Neural progenitor cell (in vitro differentiated cells): ENCODE results near the gene PCDH9. TPM values are rescaled to one million over a fixed set of nuclear protein-coding genes. Genes with fewer than 3 reads are reported as not detected.

Source experiments
- DNase-seq: peaks from one replicate; pipeline ENCODE4 v3.0.0-alpha.2; 2016; ENCODE audit warnings: low spot score
- H2AFZ ChIP-seq: fragments of 200-600 bp; sonication (generic); replicated peaks from 2 replicates; pipeline ENCODE4 v1.6.1; 2016; ENCODE audit warnings: antibody characterized with exemption
- H3F3A ChIP-seq: fragments of 200-600 bp; sonication (generic); 2 replicates; pipeline ENCODE4 v1.6.1; 2016; ENCODE audit warnings: antibody characterized with exemption, low read depth
- H3K27ac ChIP-seq: fragments of 200-600 bp; sonication (generic); 2 replicates; pipeline ENCODE4 v1.5.1; 2016; ENCODE audit warnings: mild to moderate bottlenecking
- H3K27me3 ChIP-seq: fragments of 200-600 bp; sonication (generic); 2 replicates; pipeline ENCODE4 v1.6.1; 2016; ENCODE audit warnings: mild to moderate bottlenecking, moderate library complexity
- H3K36me3 ChIP-seq: fragments of 200-600 bp; sonication (generic); 2 replicates; pipeline ENCODE4 v1.5.1; 2016
- H3K4me1 ChIP-seq: fragments of 200-600 bp; sonication (generic); 2 replicates; pipeline ENCODE4 v1.6.1; 2016; ENCODE audit warnings: mixed run types
- H3K4me2 ChIP-seq: fragments of 200-600 bp; sonication (generic); 2 replicates; pipeline ENCODE4 v1.6.1; 2016
- H3K4me3 ChIP-seq: fragments of 200-600 bp; sonication (generic); 2 replicates; pipeline ENCODE4 v1.5.1; 2016
- H3K79me2 ChIP-seq: fragments of 200-600 bp; sonication (generic); 2 replicates; pipeline ENCODE4 v1.6.1; 2016; ENCODE audit warnings: low read depth
- H3K9ac ChIP-seq: fragments of 200-600 bp; sonication (generic); 2 replicates; pipeline ENCODE4 v1.6.1; 2016
- H3K9me3 ChIP-seq: fragments of 200-600 bp; sonication (generic); 2 replicates; pipeline ENCODE4 v1.5.1; 2016; ENCODE audit warnings: low read depth
- H4K20me1 ChIP-seq: fragments of 200-600 bp; sonication (generic); 2 replicates; pipeline ENCODE4 v1.6.1; 2016; ENCODE audit warnings: low read depth
- H3K27ac Mint-ChIP-seq: 3 replicates; pipeline ENCODE4 v1.8.0; 2021; ENCODE audit warnings: mixed read lengths
- H3K27me3 Mint-ChIP-seq: 2 replicates; pipeline ENCODE4 v1.8.0; 2022; ENCODE audit warnings: low read depth, mild to moderate bottlenecking, inconsistent platforms, moderate library complexity, mixed read lengths; ENCODE audit not compliant: insufficient read depth
- H3K36me3 Mint-ChIP-seq: 3 replicates; pipeline ENCODE4 v1.8.0; 2021; ENCODE audit warnings: mixed read lengths
- H3K4me1 Mint-ChIP-seq: 3 replicates; pipeline ENCODE4 v1.8.0; 2021; ENCODE audit warnings: mixed read lengths
- H3K4me3 Mint-ChIP-seq: 3 replicates; pipeline ENCODE4 v1.8.0; 2021; ENCODE audit warnings: mild to moderate bottlenecking, moderate library complexity, mixed read lengths
- H3K9me3 Mint-ChIP-seq: 3 replicates; pipeline ENCODE4 v1.8.0; 2020; ENCODE audit warnings: mixed read lengths
- EZH2 ChIP-seq: fragments of 200-600 bp; sonication (generic); IDR thresholded peaks from 2 replicates; pipeline ENCODE4 v1.6.1; 2017; ENCODE audit warnings: antibody characterized with exemption, mild to moderate bottlenecking, moderate library complexity
- EZH2phosphoT487 ChIP-seq: fragments of 200-600 bp; sonication (generic); IDR thresholded peaks from 2 replicates; pipeline ENCODE4 v1.6.1; 2017; ENCODE audit warnings: antibody characterized with exemption
- total RNA-seq: library from RNA; depleted of rRNA; stranded (reverse); fragments of >200 nt; gene quantifications from 2 replicates; pipeline ENCODE4 v1.2.3, GENCODE V29; 2015; ENCODE audit warnings: low replicate concordance
- TF ChIP-seq, protein P1 (sequence below): fragments of 200-600 bp; sonication (generic); IDR thresholded peaks from 2 replicates; pipeline ENCODE4 v1.5.1; 2017; ENCODE audit warnings: antibody characterized with exemption, mild to moderate bottlenecking

Gene PCDH9
- total RNA-seq, 1 donor from 2014 or later = 0.24 TPM

DNA sequence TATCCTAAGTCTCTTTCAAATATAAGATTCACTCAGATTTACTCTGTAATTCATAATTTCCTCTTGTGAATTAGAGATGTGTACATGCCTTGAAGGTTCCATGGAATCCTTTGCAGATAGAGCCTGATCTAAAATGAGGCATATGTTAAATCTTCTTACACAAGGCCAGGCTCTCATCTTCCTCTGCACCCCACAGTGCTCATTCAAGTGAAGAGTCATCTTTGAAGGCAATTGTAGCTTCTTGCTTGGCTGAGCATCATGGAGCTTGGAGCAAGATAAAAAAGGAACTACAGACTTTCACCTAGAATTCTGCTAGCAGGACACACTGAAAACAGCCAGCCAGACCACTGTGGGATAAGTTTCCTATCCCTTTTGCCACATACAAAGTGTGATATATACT, 566.4 kb downstream of the PCDH9 start:
- Mint-ChIP-seq H3K9me3 (no peaks in the 10 kb centered on the region), H3K4me3 (no peak overlapping the region), H3K36me3 (no peaks in the 10 kb centered on the region), H3K27ac (peak overlapping the region; percentile 75), H3K4me1 (peaks cover 54% of the 10 kb centered on the region), H3K27me3 (no peaks in the 10 kb centered on the region)
- H3K4me1 ChIP-seq = peaks cover 23% of the 10 kb centered on the region
- H3K4me2 ChIP-seq = peak overlapping the region; percentile 36
- DNase-seq = peak; percentile 39
- H3K9me3 ChIP-seq = no peaks in the 10 kb centered on the region
- H2AFZ ChIP-seq = no peak overlapping the region
- no peaks in the 10 kb centered on the region for H3F3A ChIP-seq
- no peak for TF ChIP-seq EZH2
- no peak for TF ChIP-seq EZH2phosphoT487
- TF ChIP-seq, protein P1, sequence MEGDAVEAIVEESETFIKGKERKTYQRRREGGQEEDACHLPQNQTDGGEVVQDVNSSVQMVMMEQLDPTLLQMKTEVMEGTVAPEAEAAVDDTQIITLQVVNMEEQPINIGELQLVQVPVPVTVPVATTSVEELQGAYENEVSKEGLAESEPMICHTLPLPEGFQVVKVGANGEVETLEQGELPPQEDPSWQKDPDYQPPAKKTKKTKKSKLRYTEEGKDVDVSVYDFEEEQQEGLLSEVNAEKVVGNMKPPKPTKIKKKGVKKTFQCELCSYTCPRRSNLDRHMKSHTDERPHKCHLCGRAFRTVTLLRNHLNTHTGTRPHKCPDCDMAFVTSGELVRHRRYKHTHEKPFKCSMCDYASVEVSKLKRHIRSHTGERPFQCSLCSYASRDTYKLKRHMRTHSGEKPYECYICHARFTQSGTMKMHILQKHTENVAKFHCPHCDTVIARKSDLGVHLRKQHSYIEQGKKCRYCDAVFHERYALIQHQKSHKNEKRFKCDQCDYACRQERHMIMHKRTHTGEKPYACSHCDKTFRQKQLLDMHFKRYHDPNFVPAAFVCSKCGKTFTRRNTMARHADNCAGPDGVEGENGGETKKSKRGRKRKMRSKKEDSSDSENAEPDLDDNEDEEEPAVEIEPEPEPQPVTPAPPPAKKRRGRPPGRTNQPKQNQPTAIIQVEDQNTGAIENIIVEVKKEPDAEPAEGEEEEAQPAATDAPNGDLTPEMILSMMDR = no peak
- no peaks in the 10 kb centered on the region for H3K79me2 ChIP-seq
- H3K27me3 ChIP-seq = no peaks in the 10 kb centered on the region
- no peak overlapping the region for H3K27ac ChIP-seq
- no peak overlapping the region for H3K4me3 ChIP-seq
- H4K20me1 ChIP-seq = no peaks in the 10 kb centered on the region
- H3K36me3 ChIP-seq = no peaks in the 10 kb centered on the region
- no peak overlapping the region for H3K9ac ChIP-seq

DNA sequence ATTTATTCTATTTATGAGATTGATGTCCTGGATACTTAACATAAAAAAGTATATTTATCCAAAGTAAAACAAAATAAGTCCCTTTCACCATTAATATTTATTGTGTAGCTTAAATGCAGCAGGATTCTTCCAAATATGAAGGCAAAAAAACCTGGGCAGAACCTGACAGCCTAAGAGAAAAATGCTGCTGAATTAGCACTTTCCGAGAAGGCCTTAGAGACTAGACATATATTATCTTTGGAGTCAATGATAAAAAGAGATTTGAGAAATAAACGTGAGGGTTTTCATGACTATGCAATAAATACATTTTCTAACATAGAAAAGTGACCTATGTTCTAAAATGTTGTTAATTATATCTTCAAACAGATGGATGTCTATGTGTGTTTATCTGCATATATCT, 566.9 kb downstream of the PCDH9 start:
- Histone ChIP-seq H3K4me3 (no peak overlapping the region), H3K4me1 (peaks cover 23% of the 10 kb centered on the region), H2AFZ (no peak overlapping the region), H3K27ac (no peak overlapping the region), H3K4me2 (peak overlapping the region; percentile 36), H3K36me3 (no peaks in the 10 kb centered on the region), H3K27me3 (no peaks in the 10 kb centered on the region), H3K79me2 (no peaks in the 10 kb centered on the region), H4K20me1 (no peaks in the 10 kb centered on the region), H3K9ac (no peak overlapping the region), H3F3A (no peaks in the 10 kb centered on the region), H3K9me3 (no peaks in the 10 kb centered on the region)
- no peaks in the 10 kb centered on the region for H3K36me3 Mint-ChIP-seq
- no peaks in the 10 kb centered on the region for H3K9me3 Mint-ChIP-seq
- H3K27ac Mint-ChIP-seq = peak overlapping the region; percentile 75
- peaks cover 54% of the 10 kb centered on the region for H3K4me1 Mint-ChIP-seq
- no peak for DNase-seq
- no peaks in the 10 kb centered on the region for H3K27me3 Mint-ChIP-seq
- TF ChIP-seq EZH2phosphoT487 (no peak), EZH2 (no peak)
- TF ChIP-seq, protein P1 = no peak
- no peak overlapping the region for H3K4me3 Mint-ChIP-seq

DNA sequence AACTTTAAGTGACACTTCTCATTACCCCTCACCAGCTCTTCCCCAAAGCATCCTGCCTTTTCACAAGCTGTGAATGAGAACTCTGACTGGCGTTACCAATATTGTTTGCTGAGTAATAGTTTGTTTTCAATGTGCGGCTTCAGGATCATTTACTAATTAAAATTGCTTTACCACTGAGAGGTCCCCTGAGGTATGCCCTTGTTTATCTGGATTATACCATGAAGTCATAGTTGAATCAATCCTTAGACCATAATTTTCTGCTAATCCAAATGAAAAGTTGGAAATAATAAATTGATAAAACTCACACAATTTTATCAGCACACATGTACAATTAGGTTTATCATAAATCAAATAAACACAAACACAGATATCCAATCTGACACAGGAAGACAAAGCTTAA, 568.8 kb downstream of the PCDH9 start:
- Histone ChIP-seq H3K4me3 (no peak overlapping the region), H3K4me2 (no peak overlapping the region), H2AFZ (no peak overlapping the region), H3K27ac (no peak overlapping the region), H4K20me1 (no peaks in the 10 kb centered on the region), H3K4me1 (peaks cover 32% of the 10 kb centered on the region), H3K79me2 (no peaks in the 10 kb centered on the region), H3K9me3 (no peaks in the 10 kb centered on the region), H3K9ac (no peak overlapping the region), H3F3A (peaks cover 4% of the 10 kb centered on the region), H3K27me3 (no peaks in the 10 kb centered on the region), H3K36me3 (no peaks in the 10 kb centered on the region)
- H3K36me3 Mint-ChIP-seq = no peaks in the 10 kb centered on the region
- H3K27me3 Mint-ChIP-seq = no peaks in the 10 kb centered on the region
- H3K4me3 Mint-ChIP-seq = no peak overlapping the region
- H3K9me3 Mint-ChIP-seq = no peaks in the 10 kb centered on the region
- H3K27ac Mint-ChIP-seq = peak overlapping the region; percentile 5
- H3K4me1 Mint-ChIP-seq = peaks cover 64% of the 10 kb centered on the region
- TF ChIP-seq EZH2phosphoT487 = no peak
- TF ChIP-seq, protein P1 = no peak
- no peak for TF ChIP-seq EZH2
- DNase-seq = no peak

DNA sequence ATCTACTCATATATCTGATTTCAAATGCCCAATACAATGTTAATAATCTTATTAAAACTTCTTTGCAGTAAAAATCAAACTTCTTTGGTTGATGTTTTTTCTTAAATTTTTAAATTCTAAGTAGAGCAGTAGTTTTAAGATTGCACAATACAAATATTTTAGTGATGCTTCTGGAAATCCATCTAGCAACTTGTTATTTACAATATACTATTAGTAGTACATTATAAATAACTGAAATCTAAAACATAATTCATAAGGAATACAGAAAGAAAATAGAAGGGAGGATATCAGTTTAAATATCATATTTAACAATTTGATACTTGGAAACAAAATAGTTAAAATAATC, 569.7 kb downstream of the PCDH9 start:
- Mint-ChIP-seq H3K4me1 (peaks cover 60% of the 10 kb centered on the region), H3K27ac (no peak overlapping the region)

More for the DNA sequence above, 569.7 kb downstream of the PCDH9 start:
- Histone ChIP-seq H3K4me2 (no peak overlapping the region), H3K9me3 (no peaks in the 10 kb centered on the region), H2AFZ (no peak overlapping the region), H4K20me1 (no peaks in the 10 kb centered on the region), H3F3A (peaks cover 13% of the 10 kb centered on the region), H3K4me3 (no peak overlapping the region), H3K27ac (no peak overlapping the region), H3K27me3 (no peaks in the 10 kb centered on the region), H3K4me1 (peaks cover 32% of the 10 kb centered on the region), H3K9ac (no peak overlapping the region), H3K36me3 (no peaks in the 10 kb centered on the region), H3K79me2 (no peaks in the 10 kb centered on the region)
- no peak for DNase-seq
- TF ChIP-seq EZH2phosphoT487 (no peak), EZH2 (no peak)
- TF ChIP-seq, protein P1 = no peak
- Mint-ChIP-seq H3K9me3 (no peaks in the 10 kb centered on the region), H3K4me3 (no peak overlapping the region), H3K36me3 (no peaks in the 10 kb centered on the region), H3K27me3 (no peaks in the 10 kb centered on the region)
